ENCODE data around the gene GMPR2.

GMPR2 gene

GRCh38 chr14:24280797-24281460, 48.2 kb downstream of the GMPR2 start:
- H3K79me2 ChIP-seq (ENCODE audit: control insufficient read depth, insufficient read depth, low read length, unreplicated experiment) = no peaks in the 10 kb centered on the region
- H3K4me3 ChIP-seq (ENCODE audit: low read depth, low read length) = no peak overlapping the region
- no peak overlapping the region for H3K27ac ChIP-seq (ENCODE audit: low read depth, low read length)
- H3K4me1 ChIP-seq (ENCODE audit: control insufficient read depth, insufficient read depth, low read length, unreplicated experiment) = peaks cover 16% of the 10 kb centered on the region
- no peaks in the 10 kb centered on the region for H3K36me3 ChIP-seq (ENCODE audit: insufficient read depth, low read length)
- no peaks in the 10 kb centered on the region for H3K27me3 ChIP-seq (ENCODE audit: insufficient read depth, low read length)
- H2AFZ ChIP-seq (ENCODE audit: low read length, unreplicated experiment) = no peak overlapping the region

- Histone ChIP-seq H3K27me3 (ENCODE audit: insufficient read depth, low read length) (no peaks in the 10 kb centered on the region), H3K27ac (ENCODE audit: low read depth, low read length) (no peak overlapping the region), H3K4me1 (ENCODE audit: control insufficient read depth, insufficient read depth, low read length, unreplicated experiment) (peaks cover 16% of the 10 kb centered on the region), H3K4me3 (ENCODE audit: low read depth, low read length) (no peak overlapping the region), H3K79me2 (ENCODE audit: control insufficient read depth, insufficient read depth, low read length, unreplicated experiment) (no peaks in the 10 kb centered on the region), H3K36me3 (ENCODE audit: insufficient read depth, low read length) (no peaks in the 10 kb centered on the region), H2AFZ (ENCODE audit: low read length, unreplicated experiment) (no peak overlapping the region)
Measured at GRCh38 chr14:24281636-24282035, 48.9 kb downstream of the GMPR2 start.

GRCh38 chr14:24282736-24283135, 50.0 kb downstream of the GMPR2 start:
- no peak overlapping the region for H3K4me3 ChIP-seq (ENCODE audit: low read depth, low read length)
- H2AFZ ChIP-seq (ENCODE audit: low read length, unreplicated experiment) = no peak overlapping the region
- H3K27ac ChIP-seq (ENCODE audit: low read depth, low read length) = no peak overlapping the region
- no peaks in the 10 kb centered on the region for H3K36me3 ChIP-seq (ENCODE audit: insufficient read depth, low read length)
- H3K79me2 ChIP-seq (ENCODE audit: control insufficient read depth, insufficient read depth, low read length, unreplicated experiment) = no peaks in the 10 kb centered on the region
- H3K4me1 ChIP-seq (ENCODE audit: control insufficient read depth, insufficient read depth, low read length, unreplicated experiment) = peaks cover 16% of the 10 kb centered on the region
- H3K27me3 ChIP-seq (ENCODE audit: insufficient read depth, low read length) = no peaks in the 10 kb centered on the region

- Histone ChIP-seq H3K4me1 (ENCODE audit: control insufficient read depth, insufficient read depth, low read length, unreplicated experiment) (peaks cover 15% of the 10 kb centered on the region), H2AFZ (ENCODE audit: low read length, unreplicated experiment) (no peak overlapping the region), H3K27ac (ENCODE audit: low read depth, low read length) (no peak overlapping the region), H3K27me3 (ENCODE audit: insufficient read depth, low read length) (no peaks in the 10 kb centered on the region), H3K4me3 (ENCODE audit: low read depth, low read length) (no peak overlapping the region), H3K79me2 (ENCODE audit: control insufficient read depth, insufficient read depth, low read length, unreplicated experiment) (no peaks in the 10 kb centered on the region), H3K36me3 (ENCODE audit: insufficient read depth, low read length) (no peaks in the 10 kb centered on the region)
Measured at GRCh38 chr14:24283796-24284460, 51.2 kb downstream of the GMPR2 start.

GRCh38 chr14:24284501-24285035, 51.8 kb downstream of the GMPR2 start:
- no peak overlapping the region for H3K27ac ChIP-seq (ENCODE audit: low read depth, low read length)
- no peak overlapping the region for H2AFZ ChIP-seq (ENCODE audit: low read length, unreplicated experiment)
- peaks cover 10% of the 10 kb centered on the region for H3K4me1 ChIP-seq (ENCODE audit: control insufficient read depth, insufficient read depth, low read length, unreplicated experiment)
- H3K27me3 ChIP-seq (ENCODE audit: insufficient read depth, low read length) = no peaks in the 10 kb centered on the region
- no peaks in the 10 kb centered on the region for H3K79me2 ChIP-seq (ENCODE audit: control insufficient read depth, insufficient read depth, low read length, unreplicated experiment)
- no peaks in the 10 kb centered on the region for H3K36me3 ChIP-seq (ENCODE audit: insufficient read depth, low read length)
- no peak overlapping the region for H3K4me3 ChIP-seq (ENCODE audit: low read depth, low read length)

GRCh38 chr14:24285351-24285750, 52.6 kb downstream of the GMPR2 start:
- peaks cover 9% of the 10 kb centered on the region for H3K4me1 ChIP-seq (ENCODE audit: control insufficient read depth, insufficient read depth, low read length, unreplicated experiment)
- no peak overlapping the region for H3K4me3 ChIP-seq (ENCODE audit: low read depth, low read length)
- H3K27ac ChIP-seq (ENCODE audit: low read depth, low read length) = no peak overlapping the region
- no peaks in the 10 kb centered on the region for H3K79me2 ChIP-seq (ENCODE audit: control insufficient read depth, insufficient read depth, low read length, unreplicated experiment)
- no peak overlapping the region for H2AFZ ChIP-seq (ENCODE audit: low read length, unreplicated experiment)
- no peaks in the 10 kb centered on the region for H3K27me3 ChIP-seq (ENCODE audit: insufficient read depth, low read length)
- H3K36me3 ChIP-seq (ENCODE audit: insufficient read depth, low read length) = no peaks in the 10 kb centered on the region

GRCh38 chr14:24286996-24287395, 54.3 kb downstream of the GMPR2 start:
- Histone ChIP-seq H3K4me3 (ENCODE audit: low read depth, low read length) (no peak overlapping the region), H3K4me1 (ENCODE audit: control insufficient read depth, insufficient read depth, low read length, unreplicated experiment) (no peaks in the 10 kb centered on the region), H3K27me3 (ENCODE audit: insufficient read depth, low read length) (no peaks in the 10 kb centered on the region), H3K27ac (ENCODE audit: low read depth, low read length) (no peak overlapping the region), H2AFZ (ENCODE audit: low read length, unreplicated experiment) (no peak overlapping the region), H3K36me3 (ENCODE audit: insufficient read depth, low read length) (no peaks in the 10 kb centered on the region), H3K79me2 (ENCODE audit: control insufficient read depth, insufficient read depth, low read length, unreplicated experiment) (no peaks in the 10 kb centered on the region)

All from ACC112 (cell line).